DMS114 treated with DMSO at 0.1 percent for 48 hours (cell line): ENCODE results near the gene OST4.

Experiments used
- DNase-seq: peaks from one replicate; lab custom pipeline; 2025; ENCODE audit not compliant: unreplicated experiment; lab: John Stamatoyannopoulos, UW

The OST4 gene

GRCh38 chr2:27027211-27027651, 44.2 kb downstream of the OST4 start:
- DNase-seq = no peak

- no peak for DNase-seq
These were observed 45.3 kb downstream of the OST4 start for GRCh38 chr2:27025861-27026851.

GRCh38 chr2:27025281-27025800, 46.1 kb downstream of the OST4 start:
- no peak for DNase-seq

- DNase-seq = no peak
These were observed 46.6 kb downstream of the OST4 start for GRCh38 chr2:27024812-27025211.

GRCh38 chr2:27024188-27024587, 47.3 kb downstream of the OST4 start:
- no peak for DNase-seq

- no peak for DNase-seq
These were observed 47.7 kb downstream of the OST4 start for GRCh38 chr2:27023740-27024139.

GRCh38 chr2:27021253-27022049, 50.0 kb downstream of the OST4 start:
- no peak for DNase-seq
